Kidney epithelial cell (primary cell): ENCODE measurements around the gene SYT11. TPM values are rescaled to one million over a fixed set of nuclear protein-coding genes. Genes with fewer than 3 reads are reported as not detected.

ENCODE experiments used
- DNase-seq: peaks from one replicate; pipeline ENCODE4 v3.0.0-alpha.2; 2010; ENCODE audit warnings: low read depth
- H3K27me3 ChIP-seq: 2 replicates; pipeline ENCODE4 v1.6.0; 2011; ENCODE audit warnings: low read length; ENCODE audit not compliant: control insufficient read depth, insufficient read depth
- H3K36me3 ChIP-seq: 2 replicates; pipeline ENCODE4 v1.5.1; 2011; ENCODE audit warnings: low read length; ENCODE audit not compliant: control insufficient read depth, insufficient read depth
- H3K4me3 ChIP-seq: 2 replicates; pipeline ENCODE4 v1.5.1; 2011; ENCODE audit warnings: low read depth, mild to moderate bottlenecking, control low read depth, low read length
- CTCF ChIP-seq: IDR thresholded peaks from 2 replicates; pipeline ENCODE4 v1.5.1; 2011; ENCODE audit warnings: mild to moderate bottlenecking, moderate library complexity, low read length, control low read depth, inconsistent platforms; ENCODE audit not compliant: insufficient read depth, poor library complexity, severe bottlenecking
- total RNA-seq: library from RNA; depleted of rRNA; stranded (reverse); fragments of >200 nt; gene quantifications from 2 replicates; pipeline ENCODE4 v1.2.3, GENCODE V29; 2015

The SYT11 gene
- total RNA-seq, 1 donor from 2014 or later = 28.1 TPM

- H3K4me3 ChIP-seq = no peak overlapping the region
- H3K36me3 ChIP-seq = peaks cover 1% of the 10 kb centered on the region
- no peak for TF ChIP-seq CTCF
- no peaks in the 10 kb centered on the region for H3K27me3 ChIP-seq
- no peak for DNase-seq
Observed at GRCh38 chr1:155932487-155932886, 73.1 kb downstream of the SYT11 start.

GRCh38 chr1:155933591-155934096, 74.3 kb downstream of the SYT11 start:
- Histone ChIP-seq H3K27me3 (no peaks in the 10 kb centered on the region), H3K36me3 (peaks cover 1% of the 10 kb centered on the region), H3K4me3 (peak overlapping the region; percentile 73)
- no peak for TF ChIP-seq CTCF
- DNase-seq = no peak

GRCh38 chr1:155934097-155934935, 74.9 kb downstream of the SYT11 start, which contains the start of gene KHDC4:
Gene KHDC4, minus strand, starts transcription at chr1:155934413. Its CDS starts 40 bp downstream, at chr1:155934373.
- Histone ChIP-seq H3K4me3 (peak within 1 kb of the TSS; percentile 73), H3K27me3 (no peaks in the 10 kb centered on the region), H3K36me3 (peaks cover 1% of the 10 kb centered on the region)
- DNase-seq = peak; percentile 98
- no peak for TF ChIP-seq CTCF

Other genes with a start within 250 kb of the SYT11 start
- 12.3 and 21.0 TPM in 2 replicates for gene MSTO1, start 249.3 kb upstream of the SYT11 start, total RNA-seq
- gene YY1AP1, start 170.8 kb upstream of the SYT11 start, total RNA-seq = 21.4 and 32.7 TPM in 2 replicates
- gene DAP3, start 170.5 kb upstream of the SYT11 start, total RNA-seq = 134 and 194 TPM in 2 replicates
- 25.3 and 27.7 TPM in 2 replicates for gene GON4L, start 2.4 kb upstream of the SYT11 start, total RNA-seq
- 34.8 and 38.8 TPM in 2 replicates for gene RIT1, start 51.8 kb downstream of the SYT11 start, total RNA-seq
- gene KHDC4, start 74.8 kb downstream of the SYT11 start, total RNA-seq = 31.5 and 32.2 TPM in 2 replicates
- gene RXFP4, start 82.1 kb downstream of the SYT11 start, total RNA-seq = not detected in 2 replicates
- 197 and 230 TPM in 2 replicates for gene ARHGEF2, start 119.0 kb downstream of the SYT11 start, total RNA-seq
- 348 and 428 TPM in 2 replicates for gene SSR2, start 161.4 kb downstream of the SYT11 start, total RNA-seq
- 28.2 and 30.5 TPM in 2 replicates for gene UBQLN4, start 194.2 kb downstream of the SYT11 start, total RNA-seq
- gene LAMTOR2, start 195.2 kb downstream of the SYT11 start, total RNA-seq = 96.5 and 108 TPM in 2 replicates
- gene RAB25, start 201.6 kb downstream of the SYT11 start, total RNA-seq = 30.4 and 46.0 TPM in 2 replicates
- 34.5 and 34.6 TPM in 2 replicates for gene MEX3A, start 222.9 kb downstream of the SYT11 start, total RNA-seq